Peyer's patch (tissue), 4 donors: ENCODE results near the gene NKAIN2.

Source experiments
- POLR2A ChIP-seq, 2 donors: fragments of 450-650 bp; IDR thresholded peaks; one replicate each; pipeline ENCODE4 v1.5.1; 2017; ENCODE audit warnings: antibody characterized with exemption in 2 of 2, mild to moderate bottlenecking in 2 of 2, moderate library complexity in 2 of 2
- TF ChIP-seq, protein P1 (sequence below), 6 experiments: fragments of 450-650 bp in 4 of 6; fragments of 200-600 bp in 2 of 6; sonication (generic) in 1 of 6; IDR thresholded peaks; one replicate each; pipeline ENCODE4 v1.5.1; 2017 to 2019; ENCODE audit warnings: antibody characterized with exemption in 6 of 6, mild to moderate bottlenecking in 3 of 6, moderate library complexity in 1 of 6

- TF ChIP-seq, protein P1, sequence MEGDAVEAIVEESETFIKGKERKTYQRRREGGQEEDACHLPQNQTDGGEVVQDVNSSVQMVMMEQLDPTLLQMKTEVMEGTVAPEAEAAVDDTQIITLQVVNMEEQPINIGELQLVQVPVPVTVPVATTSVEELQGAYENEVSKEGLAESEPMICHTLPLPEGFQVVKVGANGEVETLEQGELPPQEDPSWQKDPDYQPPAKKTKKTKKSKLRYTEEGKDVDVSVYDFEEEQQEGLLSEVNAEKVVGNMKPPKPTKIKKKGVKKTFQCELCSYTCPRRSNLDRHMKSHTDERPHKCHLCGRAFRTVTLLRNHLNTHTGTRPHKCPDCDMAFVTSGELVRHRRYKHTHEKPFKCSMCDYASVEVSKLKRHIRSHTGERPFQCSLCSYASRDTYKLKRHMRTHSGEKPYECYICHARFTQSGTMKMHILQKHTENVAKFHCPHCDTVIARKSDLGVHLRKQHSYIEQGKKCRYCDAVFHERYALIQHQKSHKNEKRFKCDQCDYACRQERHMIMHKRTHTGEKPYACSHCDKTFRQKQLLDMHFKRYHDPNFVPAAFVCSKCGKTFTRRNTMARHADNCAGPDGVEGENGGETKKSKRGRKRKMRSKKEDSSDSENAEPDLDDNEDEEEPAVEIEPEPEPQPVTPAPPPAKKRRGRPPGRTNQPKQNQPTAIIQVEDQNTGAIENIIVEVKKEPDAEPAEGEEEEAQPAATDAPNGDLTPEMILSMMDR (IDR thresholded peaks at IDR 0.05): no peak
- no peak for TF ChIP-seq POLR2A (IDR thresholded peaks at IDR 0.05)
Observed at GRCh38 chr6:124769811-124770544, 966.3 kb downstream of the NKAIN2 start.
